Right ventricle myocardium inferior (tissue), 1 donor: Measurements from ENCODE around the gene CCDC117. TPM values are rescaled to one million over a fixed set of nuclear protein-coding genes. Genes with fewer than 3 reads are reported as not detected.
A peak's percentile ranks its signal among the peaks of the same experiment; 100 is the strongest.
"Not testable (repeated sequence)": the region's sequence is repeated elsewhere in the genome, so short reads cannot be mapped to it uniquely, and the experiment has no call there.

Experiments used
- ATAC-seq: fragments of 200-7000 bp; cut with Tn5 transposase; one replicate; pipeline ENCODE4 v1.9.1; 2020; ENCODE audit warnings: mild to moderate bottlenecking, moderate library complexity
- DNase-seq: peaks from one replicate; pipeline ENCODE4 v3.0.0; 2021; ENCODE audit errors: missing footprints
- intact Hi-C: fragments of 100-400 bp; cut with DNase I; formaldehyde crosslinking; loops from one replicate; pipeline ENCODE4 v1.11.0; 2022
- total RNA-seq: library from RNA; stranded (reverse); fragmentation: NEBNext Ultra II Directional; extraction: Animal tissue kit (Norgen Biotek cat#: 25700); gene quantifications from one replicate; pipeline ENCODE4 v1.2.1, GENCODE V29; 2021
- donor health status: DM: no; HTN: yes; CAD: no; lungs with severe emphysema.

Gene CCDC117
- total RNA-seq, 1 donor from 2014 or later, result 11.4 TPM

DNA sequence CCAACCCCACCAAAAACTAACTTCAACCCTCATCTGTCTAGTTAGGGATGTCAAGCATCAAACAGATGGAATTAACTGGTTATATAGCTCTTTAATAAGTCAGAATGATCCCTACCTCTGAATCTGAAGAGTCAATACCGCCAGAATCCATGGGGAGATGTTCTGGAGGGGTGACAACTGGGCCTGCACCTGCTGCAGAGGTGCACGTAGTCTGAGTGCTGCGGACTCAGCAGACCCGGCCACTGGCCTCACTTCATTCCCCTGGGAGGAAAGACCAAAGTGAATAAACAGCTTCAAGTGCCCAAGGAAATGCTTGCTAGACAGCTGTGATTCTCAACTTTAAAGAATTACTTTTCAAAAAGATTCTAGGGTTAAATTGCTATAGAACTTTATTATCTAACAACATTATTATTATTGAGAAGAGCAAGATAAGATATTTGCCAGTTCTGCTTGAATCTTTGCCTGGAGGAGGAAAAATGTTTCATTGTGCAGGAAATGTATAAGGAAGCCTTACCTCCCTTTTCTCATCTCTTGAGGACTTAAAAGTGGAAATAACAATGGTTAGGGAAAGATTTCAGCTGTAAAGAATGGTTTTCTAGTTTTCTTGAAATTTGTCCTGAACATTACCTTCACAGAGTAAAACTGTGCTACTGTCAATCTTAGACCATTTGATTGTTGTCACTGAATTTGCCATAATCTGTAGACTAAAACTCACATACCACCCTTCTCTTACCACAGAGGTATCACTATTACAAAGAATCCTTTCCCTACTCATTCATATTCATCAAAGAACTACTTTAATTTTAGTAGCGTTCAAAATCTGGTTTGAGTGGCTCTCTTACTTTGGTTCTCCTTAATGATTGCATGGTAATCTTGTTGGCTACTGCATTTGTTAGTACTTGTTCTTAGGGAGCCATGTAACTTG lies 23.7 kb downstream of the CCDC117 start:
- DNase-seq, result no peak
- intact Hi-C loops, result no loop called here
- no peak for ATAC-seq

DNA sequence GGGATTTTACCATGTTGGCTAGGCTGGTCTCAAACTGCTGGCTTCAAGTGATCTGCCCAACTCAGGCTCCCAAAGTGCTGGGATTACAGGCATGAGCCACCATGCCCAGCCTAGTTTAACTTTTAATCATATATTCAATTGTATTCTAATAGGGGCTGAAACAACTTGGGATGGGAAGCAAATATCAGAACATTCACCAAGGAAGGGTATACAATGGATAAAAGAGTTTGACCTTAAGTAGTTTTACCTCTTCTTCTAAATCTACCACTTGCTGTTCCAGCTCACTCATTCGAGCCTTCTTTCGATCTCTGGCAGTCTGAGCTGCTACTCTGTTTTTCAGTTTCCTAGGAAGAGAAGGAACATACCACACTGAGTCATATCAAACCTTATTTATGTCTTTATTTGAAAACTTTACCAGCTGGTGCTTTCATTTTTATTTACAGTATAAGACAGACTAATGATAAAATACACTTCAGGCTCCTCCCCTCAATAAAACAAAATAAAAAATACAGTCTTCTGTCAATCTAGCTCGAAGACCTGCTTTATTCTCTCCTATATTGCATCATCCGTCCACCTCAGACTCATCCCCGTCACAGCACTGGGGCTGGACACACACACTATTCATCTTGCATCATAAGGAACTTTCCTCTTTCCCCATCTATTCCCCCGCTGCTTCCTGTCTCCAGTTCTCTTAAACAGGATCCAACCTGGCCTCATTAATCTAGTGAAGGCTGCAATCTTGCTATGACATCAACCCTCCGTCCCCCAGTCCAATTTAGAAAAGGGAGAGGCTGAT lies 26.5 kb downstream of the CCDC117 start:
- DNase-seq (no peak), ATAC-seq (peak; percentile 27)
- intact Hi-C loops, result loop anchor here (2.0 kb wide), 1 partner anchor 26 kb away; the partner anchor contains the start of gene CCDC117

DNA sequence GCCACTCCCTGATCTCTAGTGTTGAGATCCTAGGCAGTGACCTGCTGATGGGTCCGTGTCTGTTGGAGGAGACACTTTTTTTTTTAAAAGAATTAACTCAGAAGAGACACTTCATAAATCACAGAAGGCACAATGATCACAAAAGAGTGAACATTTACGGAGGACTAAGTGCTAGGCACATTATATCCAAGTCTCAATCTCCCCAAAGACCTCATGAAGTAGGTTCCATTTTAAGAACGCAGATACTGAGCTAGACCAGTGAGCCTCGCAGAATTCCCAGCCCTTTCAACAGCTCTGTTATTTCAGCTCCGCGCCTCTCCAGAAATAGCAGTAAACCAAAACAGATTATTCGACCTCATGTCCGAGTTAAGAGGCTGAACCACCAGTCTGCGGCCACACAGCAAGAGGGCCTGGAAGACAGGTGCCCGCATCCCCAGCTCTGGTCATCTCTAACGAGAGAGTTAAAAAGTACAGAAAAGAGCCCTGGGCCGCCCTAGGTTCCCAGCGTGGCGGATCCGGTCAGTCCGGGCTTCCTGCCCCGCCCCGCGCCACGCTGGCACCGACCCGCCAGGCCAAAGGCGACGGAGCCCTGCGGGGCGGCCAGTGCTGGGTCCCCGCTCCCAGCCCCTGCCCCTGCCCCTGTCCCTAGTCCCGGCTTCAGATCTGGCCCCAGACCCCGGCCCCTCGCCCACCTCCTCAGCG lies 27.3 kb downstream of the CCDC117 start:
- intact Hi-C loops, result loop anchor here (2.0 kb wide), 1 partner anchor 27 kb away; the partner anchor contains the start of gene CCDC117
- ATAC-seq (peak; percentile 83), DNase-seq (peak; percentile 88)

DNA sequence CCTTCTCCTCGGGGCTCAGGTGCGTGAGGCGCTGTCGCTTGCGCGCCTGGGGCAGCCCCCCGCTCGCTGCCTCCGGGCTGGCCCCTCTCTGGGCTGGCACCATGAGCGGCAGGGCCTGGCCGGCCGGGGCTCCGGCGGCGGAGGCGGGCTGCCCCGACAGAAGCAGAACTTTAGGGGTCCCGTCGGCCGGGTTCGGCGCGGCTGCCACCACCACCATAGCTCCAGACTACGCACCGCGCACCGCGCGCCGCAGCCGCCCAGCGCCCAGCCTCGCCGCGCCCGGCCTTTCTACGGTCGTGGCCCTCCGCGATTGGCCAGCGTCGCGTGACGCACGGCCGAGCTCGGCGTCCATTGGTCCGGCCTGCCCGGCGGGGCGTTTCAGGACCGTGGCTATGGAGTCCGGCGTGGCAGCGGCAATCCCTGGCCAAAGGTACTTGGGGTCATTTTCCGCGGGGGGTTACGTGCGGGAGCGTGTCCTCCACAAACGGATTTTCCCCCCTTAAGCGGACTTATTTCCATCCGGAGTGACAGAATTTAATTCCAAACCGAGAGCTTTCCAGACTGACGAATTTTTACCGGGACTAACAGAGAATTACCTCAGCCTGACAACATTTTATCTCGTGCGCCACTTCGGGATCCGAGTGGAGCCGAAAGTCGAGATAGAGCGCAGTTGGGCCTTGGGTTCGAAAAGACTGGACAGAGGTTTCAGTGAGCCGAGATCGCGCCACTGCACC lies 28.0 kb downstream of the CCDC117 start, which contains the start of gene XBP1:
TSS of gene XBP1 (minus strand) at position 262 of the 734 bp plus-strand sequence.
- DNase-seq (peak; percentile 98), ATAC-seq (peak; percentile 98)
- intact Hi-C loops, result no loop called here

DNA sequence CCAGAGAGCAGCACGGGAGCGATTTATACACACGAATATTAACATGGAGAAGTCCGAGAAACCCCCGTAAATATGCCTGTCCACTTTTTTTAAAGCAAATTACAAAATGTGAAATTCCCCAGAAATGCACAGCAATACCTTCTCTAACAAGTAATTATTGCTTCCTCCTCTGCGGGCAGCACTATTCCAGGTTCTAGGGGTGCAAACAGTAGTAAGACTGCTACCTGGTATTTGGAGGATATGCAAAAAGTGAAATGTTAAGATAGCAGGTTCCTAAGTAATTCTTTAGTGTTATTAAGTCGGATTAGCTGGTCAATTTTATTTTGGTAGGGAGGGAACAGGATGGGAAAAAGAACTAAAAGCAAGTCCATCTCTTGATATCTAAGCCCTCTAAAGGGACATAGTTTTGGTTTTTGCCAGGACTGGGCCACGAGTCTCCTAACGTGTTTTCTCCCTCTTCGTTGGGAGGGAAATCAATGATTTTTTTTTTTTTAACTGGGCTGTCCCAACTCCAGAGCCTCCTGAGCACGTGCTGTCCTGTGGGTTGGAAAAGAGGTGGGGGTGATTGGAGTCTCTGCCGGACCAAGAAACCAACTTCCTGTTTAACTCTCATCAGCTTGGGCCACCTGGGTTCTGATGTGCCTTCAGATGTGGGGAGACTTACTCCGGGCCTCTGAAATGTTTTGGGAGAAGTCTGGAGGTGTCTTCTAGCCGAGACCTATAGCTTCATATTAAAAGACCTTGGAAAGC lies 29.5 kb downstream of the CCDC117 start:
- DNase-seq (no peak), ATAC-seq (no peak)
- intact Hi-C loops, result no loop called here

DNA sequence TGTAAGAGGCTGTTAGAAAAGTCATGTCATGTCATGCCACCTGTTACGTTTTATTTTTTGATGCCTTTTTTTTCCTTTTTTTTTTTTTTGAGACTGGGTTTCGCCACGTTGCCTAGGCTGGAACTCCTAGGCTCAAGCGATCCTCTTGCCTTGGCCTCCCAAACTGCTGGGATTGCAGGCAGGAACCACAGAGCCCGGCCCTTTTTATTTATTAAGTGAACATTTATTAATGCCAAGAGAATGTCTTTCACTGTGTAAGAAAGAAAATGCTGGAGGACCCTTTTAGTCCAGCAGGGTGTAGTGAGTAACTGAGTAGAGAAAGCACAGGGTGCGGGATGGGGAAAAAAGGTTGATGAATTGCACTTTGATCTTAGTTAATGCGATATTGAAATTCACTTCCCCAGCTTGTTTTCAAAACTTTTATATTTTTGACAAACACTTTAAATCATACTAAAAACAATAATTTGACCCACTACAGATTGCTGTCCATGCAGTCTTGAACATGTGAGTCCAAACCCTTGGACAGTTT lies 30.2 kb downstream of the CCDC117 start:
- DNase-seq (no peak), ATAC-seq (no peak)
- intact Hi-C loops, result no loop called here

DNA sequence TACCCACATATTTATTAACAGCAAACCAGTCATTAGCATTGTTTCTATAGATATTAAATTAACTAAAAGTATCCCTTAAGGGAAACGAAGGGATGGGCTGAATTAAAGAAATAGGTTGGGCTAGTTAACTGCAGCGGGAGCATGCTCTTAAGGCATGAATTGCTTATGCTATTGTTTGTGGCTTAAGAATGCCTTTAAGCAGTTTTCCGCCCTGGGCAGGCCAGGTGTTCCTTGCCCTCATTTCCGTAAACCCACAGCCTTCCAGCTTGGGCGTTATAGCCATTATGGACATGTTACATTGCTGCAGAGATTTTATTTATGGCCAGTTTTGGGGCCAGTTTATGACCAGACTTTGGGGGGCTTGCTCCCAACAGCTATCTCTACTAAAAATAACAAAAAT lies 32.9 kb downstream of the CCDC117 start:
- intact Hi-C loops, ATAC-seq, DNase-seq: not testable (repeated sequence)

DNA sequence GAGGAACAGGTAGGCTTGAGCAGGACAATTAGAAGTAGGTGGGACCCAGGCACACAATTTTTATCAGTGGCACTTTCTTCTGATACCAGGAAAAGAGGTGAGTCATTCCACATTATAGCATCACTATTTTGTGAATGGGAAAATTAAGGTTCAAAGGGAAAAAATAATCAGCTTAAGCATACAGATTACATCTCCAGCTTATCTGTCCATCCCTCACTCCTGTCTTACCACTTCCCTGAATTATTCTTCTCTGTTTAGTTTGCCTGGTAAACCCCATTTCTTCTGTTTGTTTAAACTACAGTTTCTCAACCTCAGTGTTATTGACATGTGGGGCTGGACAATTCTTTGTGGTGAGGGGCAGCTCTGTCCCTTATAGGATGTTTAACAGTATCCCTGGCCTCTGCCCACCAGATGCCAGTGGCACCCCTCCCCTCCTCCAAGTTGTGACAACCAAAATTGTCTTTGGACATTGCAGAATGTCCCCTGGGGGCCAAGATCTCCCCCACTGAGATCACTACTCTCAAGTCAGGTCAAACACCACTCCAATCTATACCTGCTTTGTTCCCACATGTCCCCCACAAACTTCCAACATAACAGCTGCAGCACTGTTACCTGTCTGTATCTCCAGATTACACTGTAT lies 36.3 kb downstream of the CCDC117 start:
- intact Hi-C loops, result no loop called here
- DNase-seq, result no peak
- no peak for ATAC-seq

DNA sequence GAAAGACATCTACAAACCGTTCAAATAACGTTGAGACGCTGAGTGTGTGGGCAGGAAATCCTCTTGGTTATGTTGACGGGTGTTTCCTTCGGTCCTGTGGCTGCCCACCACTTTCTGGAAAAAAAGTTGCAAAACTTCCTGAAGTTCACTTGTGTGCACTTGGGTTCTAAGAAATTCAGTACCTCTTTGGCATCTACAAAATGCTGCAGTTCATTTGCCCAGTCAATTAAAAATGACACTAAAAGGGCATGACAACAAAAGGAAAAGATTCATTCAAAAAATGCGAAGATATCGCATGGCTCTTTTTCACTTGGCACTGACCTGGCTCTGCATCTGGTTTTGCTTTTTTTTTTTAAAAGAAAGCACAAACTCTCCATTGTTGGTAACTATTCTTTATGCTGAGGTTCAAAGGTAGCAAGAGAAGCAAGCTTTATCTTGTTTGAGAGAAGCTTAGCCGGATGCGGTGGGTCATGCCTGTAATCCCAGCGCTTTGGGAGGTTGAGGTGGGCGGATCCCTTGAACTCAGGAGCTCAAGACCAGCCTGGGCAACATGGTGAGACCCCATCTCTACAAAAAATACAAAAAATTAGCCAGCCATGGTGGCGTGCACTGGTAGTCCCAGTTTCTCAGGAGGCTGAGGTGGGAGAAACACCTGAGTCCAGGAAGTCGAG lies 38.5 kb downstream of the CCDC117 start:
- intact Hi-C loops, result no loop called here
- ATAC-seq (no peak), DNase-seq (no peak)

DNA sequence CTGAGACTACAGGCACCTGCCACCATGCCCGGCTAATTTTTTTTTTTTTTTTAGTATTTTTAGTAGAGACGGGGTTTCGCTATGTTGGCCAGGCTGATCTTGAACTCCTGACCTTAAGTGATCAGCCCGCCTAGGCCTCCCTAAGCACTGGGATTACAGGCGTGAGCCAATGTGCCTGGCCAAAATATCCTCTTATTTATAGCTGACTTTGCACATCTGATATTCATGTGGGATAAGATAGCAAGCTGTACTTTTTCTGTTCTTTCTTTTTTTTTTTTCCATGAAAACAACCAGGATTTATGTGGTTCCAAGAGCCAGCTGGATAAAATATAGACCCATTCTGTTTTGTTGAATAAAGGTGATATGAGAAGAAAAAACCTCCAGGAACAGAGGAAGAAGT lies 40.0 kb downstream of the CCDC117 start:
- no peak for DNase-seq
- ATAC-seq, result peak; percentile 59
- intact Hi-C loops, result no loop called here

DNA sequence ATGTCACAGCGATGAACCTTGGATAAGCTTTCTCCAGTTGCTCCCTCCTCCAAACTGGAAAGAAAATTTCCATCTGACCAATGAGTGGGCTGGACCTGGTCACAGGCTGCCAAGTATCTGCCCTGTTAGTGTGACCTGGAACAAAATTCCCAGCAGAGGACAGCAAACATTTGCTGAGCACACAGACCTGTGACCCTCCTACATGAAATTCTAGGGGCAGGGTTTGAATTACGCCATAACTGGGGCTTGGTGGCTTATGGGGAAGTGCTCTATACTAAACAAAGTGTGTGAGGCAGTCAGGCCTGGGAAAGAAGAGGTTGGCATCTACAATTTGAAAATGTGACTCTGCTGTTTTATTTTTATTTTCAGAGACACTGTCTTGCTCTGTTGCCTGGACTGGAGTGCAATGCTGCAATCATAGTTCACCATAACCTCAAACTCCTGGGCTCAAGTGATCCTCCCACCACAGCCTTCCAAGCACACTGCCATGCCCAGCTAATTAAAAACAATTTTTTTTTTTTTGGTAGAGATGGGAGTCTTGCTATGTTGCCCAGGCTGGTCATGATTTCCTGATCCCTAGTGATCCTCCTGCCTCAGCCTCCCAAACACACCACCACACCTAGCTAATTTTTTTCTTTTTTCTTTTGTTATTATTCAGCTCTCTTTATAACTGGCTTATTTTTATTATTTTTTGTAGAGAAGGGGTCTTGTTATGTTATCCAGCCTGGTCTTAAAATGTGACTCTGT lies 41.5 kb downstream of the CCDC117 start:
- DNase-seq, result no peak
- intact Hi-C loops, result no loop called here
- peak; percentile 50 for ATAC-seq

DNA sequence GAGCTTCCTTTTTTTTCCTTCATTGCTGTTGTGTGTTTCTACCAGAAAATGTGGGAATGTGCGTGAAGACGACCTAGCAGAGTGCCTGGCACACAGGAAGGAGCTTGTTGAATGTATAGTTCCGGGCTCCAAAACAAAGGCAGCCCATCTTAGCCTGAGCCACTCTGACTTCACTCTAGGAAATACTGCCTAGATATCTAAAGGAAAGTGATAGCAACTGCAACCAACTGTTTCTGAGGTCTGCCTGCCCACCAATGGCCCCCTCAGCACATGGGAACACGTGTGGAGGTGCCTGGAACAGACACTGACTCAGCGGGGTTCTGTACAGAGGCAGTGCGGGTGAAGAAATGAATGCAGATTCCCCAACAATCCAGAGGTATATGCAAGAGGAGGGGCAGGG lies 42.6 kb downstream of the CCDC117 start:
- intact Hi-C loops, result no loop called here

DNA sequence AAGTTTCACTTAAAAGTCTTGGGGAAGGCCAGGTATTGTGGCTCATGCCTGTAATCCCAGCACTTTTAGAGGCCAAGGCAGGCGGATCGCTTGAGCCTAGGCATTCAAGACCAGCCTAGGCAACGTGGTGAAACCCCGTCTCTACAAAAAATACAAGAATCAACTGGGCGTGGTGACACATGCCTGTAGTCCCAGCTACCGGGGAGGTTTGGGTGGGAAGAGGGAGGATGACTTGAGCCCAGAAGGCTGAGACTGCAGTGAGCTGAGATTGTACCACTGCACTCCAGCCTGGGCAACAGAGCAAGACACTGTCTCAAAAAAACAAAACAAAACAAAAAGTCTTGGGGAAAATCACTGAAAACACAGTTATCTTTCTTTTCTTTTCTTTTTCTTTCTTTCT lies 43.2 kb downstream of the CCDC117 start:
- no peak for DNase-seq
- intact Hi-C loops, result no loop called here
- ATAC-seq, result no peak

More for the DNA sequence above, 42.6 kb downstream of the CCDC117 start:
- no peak for DNase-seq
- no peak for ATAC-seq

DNA sequence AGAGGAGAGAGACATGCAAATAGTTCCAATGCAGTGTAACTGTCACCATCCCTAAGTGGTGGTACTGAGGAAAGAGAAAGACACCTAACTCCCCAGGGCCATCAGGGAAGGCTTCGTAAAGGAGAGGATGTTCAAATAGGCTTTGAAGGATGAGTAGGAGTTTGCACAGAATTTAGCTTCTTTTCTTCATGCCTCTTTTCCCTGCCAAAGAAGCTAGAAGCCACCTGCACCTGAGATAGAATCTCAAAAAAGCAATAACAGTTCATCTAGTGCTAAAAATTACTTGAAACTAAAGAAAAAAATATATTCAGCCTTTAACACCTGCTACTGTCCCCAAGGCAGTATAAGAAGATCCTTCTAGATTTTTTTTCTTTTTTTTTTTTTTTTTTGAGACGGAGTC lies 44.6 kb downstream of the CCDC117 start:
- DNase-seq (no peak), ATAC-seq (no peak)
- intact Hi-C loops, result no loop called here

DNA sequence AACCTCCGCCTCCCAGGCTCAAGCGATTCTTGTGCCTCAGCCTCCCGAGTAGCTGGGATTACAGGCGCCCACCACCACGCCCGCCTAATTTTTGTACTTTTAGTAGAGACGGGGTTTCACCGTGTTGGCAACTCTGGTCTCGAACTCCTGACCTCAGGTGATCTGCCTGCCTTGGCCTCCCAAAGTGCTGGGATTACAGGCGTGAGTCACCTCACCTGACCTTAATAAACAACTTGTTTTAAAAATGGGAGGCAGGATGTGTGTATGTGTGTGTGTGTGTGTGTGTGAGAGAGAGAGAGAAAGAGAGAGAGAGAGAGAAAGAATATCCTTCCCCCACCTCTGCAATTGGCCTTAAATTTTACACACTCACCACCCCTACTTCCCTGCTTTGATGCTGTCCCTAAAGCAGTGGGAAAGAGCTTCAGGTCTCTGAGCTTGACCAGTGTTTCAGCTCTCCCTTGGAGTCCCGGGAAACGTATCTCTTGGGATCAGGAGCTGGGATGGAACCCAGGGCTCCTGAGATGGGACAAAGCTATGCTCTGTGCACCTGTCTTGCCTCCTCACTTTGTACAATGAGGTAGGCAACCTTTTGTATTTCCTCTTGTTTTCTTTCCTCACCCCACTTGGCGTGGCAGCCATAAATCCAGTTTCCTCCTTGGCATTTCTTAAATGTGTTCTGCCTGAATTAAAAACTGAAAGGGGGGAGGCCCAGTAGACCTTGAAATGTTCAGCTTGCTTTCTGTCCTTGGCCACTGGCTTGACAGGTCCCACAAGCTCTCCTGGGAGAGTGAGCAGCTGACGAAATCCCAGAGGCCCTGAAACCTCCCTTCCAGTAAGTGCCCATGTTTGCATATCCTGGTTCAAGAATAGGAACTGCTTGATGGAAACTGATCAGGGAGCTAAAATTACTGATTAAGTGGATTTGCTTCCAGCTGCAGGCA lies 45.7 kb downstream of the CCDC117 start:
- DNase-seq (no peak), ATAC-seq (peak; percentile 58)
- intact Hi-C loops, result no loop called here
